Measurements from ENCODE around the gene CFHR5. TPM values are rescaled to one million over a fixed set of nuclear protein-coding genes. Genes with fewer than 3 reads are reported as not detected.
A peak's percentile ranks its signal among the peaks of the same experiment; 100 is the strongest.
"Not testable (repeated sequence)": the region's sequence is repeated elsewhere in the genome, so short reads cannot be mapped to it uniquely, and the experiment has no call there.

Gene CFHR5
- total and polyA plus RNA-seq, 2 of the 13 experiments (the other 11 are each of a cell fraction or from before 2014, with no cell fraction given) = not detected

- not testable (repeated sequence) for TF ChIP-seq SOX13 (IDR thresholded peaks at IDR 0.05)
- TF ChIP-seq SOX13 (CRISPR knock-in tag; conservative IDR thresholded peaks at IDR 0.05 in 1 of 2, IDR thresholded peaks at IDR 0.05 in 1 of 2) = peak in 1 of 2 experiments; percentile 59; a peak in 1 of 4 replicates
- TF ChIP-seq ZNF614 (CRISPR knock-in tag; IDR thresholded peaks at IDR 0.05; ENCODE audit: borderline replicate concordance) = peak; percentile 80; the same call in 1 of the 2 replicates
- TF ChIP-seq ZNF772 (CRISPR knock-in tag; IDR thresholded peaks at IDR 0.05) = peak; percentile 65; the same call in 1 of the 2 replicates
- TF ChIP-seq ZNF121 (CRISPR knock-in tag; IDR thresholded peaks at IDR 0.05) = peak; percentile 59
- TF ChIP-seq ZFY (CRISPR knock-in tag; IDR thresholded peaks at IDR 0.05) = peak; percentile 68
- TF ChIP-seq ETV5 (CRISPR knock-in tag; IDR thresholded peaks at IDR 0.05; ENCODE audit: borderline replicate concordance) = peak; percentile 13; the same call in 1 of the 2 replicates
- TF ChIP-seq, protein P1, sequence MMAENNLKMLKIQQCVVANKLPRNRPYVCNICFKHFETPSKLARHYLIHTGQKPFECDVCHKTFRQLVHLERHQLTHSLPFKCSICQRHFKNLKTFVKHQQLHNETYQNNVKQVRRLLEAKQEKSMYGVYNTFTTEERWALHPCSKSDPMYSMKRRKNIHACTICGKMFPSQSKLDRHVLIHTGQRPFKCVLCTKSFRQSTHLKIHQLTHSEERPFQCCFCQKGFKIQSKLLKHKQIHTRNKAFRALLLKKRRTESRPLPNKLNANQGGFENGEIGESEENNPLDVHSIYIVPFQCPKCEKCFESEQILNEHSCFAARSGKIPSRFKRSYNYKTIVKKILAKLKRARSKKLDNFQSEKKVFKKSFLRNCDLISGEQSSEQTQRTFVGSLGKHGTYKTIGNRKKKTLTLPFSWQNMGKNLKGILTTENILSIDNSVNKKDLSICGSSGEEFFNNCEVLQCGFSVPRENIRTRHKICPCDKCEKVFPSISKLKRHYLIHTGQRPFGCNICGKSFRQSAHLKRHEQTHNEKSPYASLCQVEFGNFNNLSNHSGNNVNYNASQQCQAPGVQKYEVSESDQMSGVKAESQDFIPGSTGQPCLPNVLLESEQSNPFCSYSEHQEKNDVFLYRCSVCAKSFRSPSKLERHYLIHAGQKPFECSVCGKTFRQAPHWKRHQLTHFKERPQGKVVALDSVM (CRISPR knock-in tag; IDR thresholded peaks at IDR 0.05) = 0 out of 2 replicates have a peak, but pooled peaks have one; percentile 15
These were observed 14.7 kb downstream of the CFHR5 start (continued) for GRCh38 chr1:196991919-196992651.

GRCh38 chr1:196993916-196994315 is 16.6 kb downstream of the CFHR5 start:
- ChIA-PET CTCF (ENCODE audit: low intra/inter-chr PET ratio, low total read pairs) (no interaction called here), POLR2A (no interaction called here)
- Histone ChIP-seq H3K4me2 (ENCODE audit: low read depth, low read length) (no peak overlapping the region), H3K79me2 (ENCODE audit: insufficient read depth, low read length) (no peaks in the 10 kb centered on the region), H3K9ac (ENCODE audit: insufficient read depth, low read depth, low read length) (no peak overlapping the region), H3K27me3 (ENCODE audit: control insufficient read depth in 1 of 2, insufficient read depth in 2 of 2, low read length in 2 of 2) (no peaks in the 10 kb centered on the region; a peak in 1 of 5 replicates), H3K4me3 (replicated peaks in 1 of 3; ENCODE audit: insufficient read depth in 1 of 3, low read depth in 2 of 3, low read length in 3 of 3) (no peak overlapping the region), H2AFZ (ENCODE audit: low read length) (no peak overlapping the region), H3K27ac (ENCODE audit: extremely low read length, insufficient read depth, low read length) (no peak overlapping the region), H4K20me1 (ENCODE audit: insufficient read depth, low read length) (no peaks in the 10 kb centered on the region), H3K36me3 (replicated peaks in 1 of 2; ENCODE audit: control insufficient read depth in 1 of 2, insufficient read depth in 2 of 2, low read length in 2 of 2) (no peaks in the 10 kb centered on the region), H3K9me3 (ENCODE audit: low read length) (no peaks in the 10 kb centered on the region), H3K4me1 (ENCODE audit: insufficient read depth, low read length) (peaks cover 7% of the 10 kb centered on the region; the same call in 1 of the 2 replicates)
- no TSS peak for BruUV-seq (replicated peaks)
- 18% methylated on average over 2 of the region's 2 CpGs for WGBS (ENCODE audit: low lambda C conversion rate)
- DNase-seq (ENCODE audit: low spot score) = no peak
- ATAC-seq = no peak
- intact Hi-C loops (cut with micrococcal nuclease; ENCODE audit: unreplicated experiment) (loop anchor here (5.0 kb wide), 3 partner anchors 73 to 1228 kb away; partner anchors contain the start of gene F13B), in situ Hi-C loops (cut with HindIII; ENCODE audit: extremely low pct_ligation_motif_present, low pct_unique_long_range_greater_than_20kb) (no loop called here)
- no peak for FAIRE-seq
- no peak for TF ChIP-seq ZNF562 (CRISPR knock-in tag; IDR thresholded peaks at IDR 0.05; ENCODE audit: borderline replicate concordance)
- TF ChIP-seq, protein P2, sequence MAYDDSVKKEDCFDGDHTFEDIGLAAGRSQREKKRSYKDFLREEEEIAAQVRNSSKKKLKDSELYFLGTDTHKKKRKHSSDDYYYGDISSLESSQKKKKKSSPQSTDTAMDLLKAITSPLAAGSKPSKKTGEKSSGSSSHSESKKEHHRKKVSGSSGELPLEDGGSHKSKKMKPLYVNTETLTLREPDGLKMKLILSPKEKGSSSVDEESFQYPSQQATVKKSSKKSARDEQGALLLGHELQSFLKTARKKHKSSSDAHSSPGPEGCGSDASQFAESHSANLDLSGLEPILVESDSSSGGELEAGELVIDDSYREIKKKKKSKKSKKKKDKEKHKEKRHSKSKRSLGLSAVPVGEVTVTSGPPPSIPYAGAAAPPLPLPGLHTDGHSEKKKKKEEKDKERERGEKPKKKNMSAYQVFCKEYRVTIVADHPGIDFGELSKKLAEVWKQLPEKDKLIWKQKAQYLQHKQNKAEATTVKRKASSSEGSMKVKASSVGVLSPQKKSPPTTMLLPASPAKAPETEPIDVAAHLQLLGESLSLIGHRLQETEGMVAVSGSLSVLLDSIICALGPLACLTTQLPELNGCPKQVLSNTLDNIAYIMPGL (CRISPR knock-in tag; IDR thresholded peaks at IDR 0.05; ENCODE audit: borderline replicate concordance in 1 of 2, low read depth in 1 of 2) = no peak
- no peak for TF ChIP-seq ZNF326 (CRISPR knock-in tag; IDR thresholded peaks at IDR 0.05; ENCODE audit: borderline replicate concordance)
- no peak for TF ChIP-seq CREB3 (CRISPR knock-in tag; IDR thresholded peaks at IDR 0.05)
- TF ChIP-seq HDAC1 (CRISPR knock-in tag; IDR thresholded peaks at IDR 0.05) = no peak
- TF ChIP-seq ZBTB42 (CRISPR knock-in tag; IDR thresholded peaks at IDR 0.05) = no peak

Measured in HepG2 (cell line).